GM21367 (cell line): ENCODE results near the gene DSG3.

Experiments
- ATAC-seq: cut with Tn5 transposase; IDR thresholded peaks from one replicate; pipeline ENCODE4 v1.9.1; 2021; ENCODE audit not compliant: unreplicated experiment

DSG3 gene, protein sequence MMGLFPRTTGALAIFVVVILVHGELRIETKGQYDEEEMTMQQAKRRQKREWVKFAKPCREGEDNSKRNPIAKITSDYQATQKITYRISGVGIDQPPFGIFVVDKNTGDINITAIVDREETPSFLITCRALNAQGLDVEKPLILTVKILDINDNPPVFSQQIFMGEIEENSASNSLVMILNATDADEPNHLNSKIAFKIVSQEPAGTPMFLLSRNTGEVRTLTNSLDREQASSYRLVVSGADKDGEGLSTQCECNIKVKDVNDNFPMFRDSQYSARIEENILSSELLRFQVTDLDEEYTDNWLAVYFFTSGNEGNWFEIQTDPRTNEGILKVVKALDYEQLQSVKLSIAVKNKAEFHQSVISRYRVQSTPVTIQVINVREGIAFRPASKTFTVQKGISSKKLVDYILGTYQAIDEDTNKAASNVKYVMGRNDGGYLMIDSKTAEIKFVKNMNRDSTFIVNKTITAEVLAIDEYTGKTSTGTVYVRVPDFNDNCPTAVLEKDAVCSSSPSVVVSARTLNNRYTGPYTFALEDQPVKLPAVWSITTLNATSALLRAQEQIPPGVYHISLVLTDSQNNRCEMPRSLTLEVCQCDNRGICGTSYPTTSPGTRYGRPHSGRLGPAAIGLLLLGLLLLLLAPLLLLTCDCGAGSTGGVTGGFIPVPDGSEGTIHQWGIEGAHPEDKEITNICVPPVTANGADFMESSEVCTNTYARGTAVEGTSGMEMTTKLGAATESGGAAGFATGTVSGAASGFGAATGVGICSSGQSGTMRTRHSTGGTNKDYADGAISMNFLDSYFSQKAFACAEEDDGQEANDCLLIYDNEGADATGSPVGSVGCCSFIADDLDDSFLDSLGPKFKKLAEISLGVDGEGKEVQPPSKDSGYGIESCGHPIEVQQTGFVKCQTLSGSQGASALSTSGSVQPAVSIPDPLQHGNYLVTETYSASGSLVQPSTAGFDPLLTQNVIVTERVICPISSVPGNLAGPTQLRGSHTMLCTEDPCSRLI

DNA sequence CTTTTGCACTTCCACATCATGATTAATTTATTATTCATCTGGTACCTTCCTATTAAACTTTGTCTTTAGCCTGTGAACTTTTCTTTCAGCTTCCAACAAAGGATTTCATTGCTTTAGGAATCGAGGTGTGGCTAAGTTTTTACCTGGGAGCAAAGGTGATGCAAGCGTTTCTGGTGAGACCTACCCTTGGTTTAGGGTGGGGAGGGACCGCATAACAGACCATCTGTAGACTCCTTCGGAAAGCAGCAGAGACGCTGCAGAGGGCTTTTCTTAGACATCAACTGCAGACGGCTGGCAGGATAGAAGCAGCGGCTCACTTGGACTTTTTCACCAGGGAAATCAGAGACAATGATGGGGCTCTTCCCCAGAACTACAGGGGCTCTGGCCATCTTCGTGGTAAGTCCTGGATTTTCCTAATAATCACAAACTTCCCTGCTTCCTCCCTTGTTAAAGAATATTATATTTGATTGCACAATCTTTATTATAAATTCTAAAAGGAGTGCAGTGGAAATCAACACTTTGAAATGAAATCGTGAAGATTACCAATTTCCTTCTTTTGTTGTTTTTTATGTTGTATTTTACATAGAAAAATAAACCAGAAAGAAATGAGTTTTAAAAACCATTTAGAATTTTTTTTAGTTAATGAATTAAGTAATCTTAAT, at the start of gene DSG3:
Gene DSG3, plus strand, starts transcription at position 212 of the 662 bp plus-strand sequence. Its CDS starts 137 bp downstream, at position 349.
- ATAC-seq, result no peak

DNA sequence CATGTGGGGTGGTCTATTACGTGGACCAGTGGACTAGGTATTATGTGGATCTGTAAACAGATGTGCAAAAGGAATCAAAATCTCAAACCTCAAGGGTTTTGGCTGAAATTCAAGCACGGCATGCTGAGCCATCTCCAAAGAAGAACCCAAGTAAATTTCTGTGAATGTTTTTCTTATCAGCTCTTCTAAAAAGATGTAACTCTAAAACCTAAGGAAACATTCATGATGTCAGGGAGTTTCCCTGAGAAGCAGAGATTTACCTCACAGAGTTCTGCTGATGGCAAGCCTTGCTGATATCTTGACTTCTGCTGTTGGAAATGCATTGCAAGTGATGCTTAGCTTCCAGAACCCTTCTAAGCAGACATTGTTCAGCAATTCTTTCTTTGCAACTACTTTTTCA, 49.4 kb upstream of the DSG3 start:
- no peak for ATAC-seq

DNA sequence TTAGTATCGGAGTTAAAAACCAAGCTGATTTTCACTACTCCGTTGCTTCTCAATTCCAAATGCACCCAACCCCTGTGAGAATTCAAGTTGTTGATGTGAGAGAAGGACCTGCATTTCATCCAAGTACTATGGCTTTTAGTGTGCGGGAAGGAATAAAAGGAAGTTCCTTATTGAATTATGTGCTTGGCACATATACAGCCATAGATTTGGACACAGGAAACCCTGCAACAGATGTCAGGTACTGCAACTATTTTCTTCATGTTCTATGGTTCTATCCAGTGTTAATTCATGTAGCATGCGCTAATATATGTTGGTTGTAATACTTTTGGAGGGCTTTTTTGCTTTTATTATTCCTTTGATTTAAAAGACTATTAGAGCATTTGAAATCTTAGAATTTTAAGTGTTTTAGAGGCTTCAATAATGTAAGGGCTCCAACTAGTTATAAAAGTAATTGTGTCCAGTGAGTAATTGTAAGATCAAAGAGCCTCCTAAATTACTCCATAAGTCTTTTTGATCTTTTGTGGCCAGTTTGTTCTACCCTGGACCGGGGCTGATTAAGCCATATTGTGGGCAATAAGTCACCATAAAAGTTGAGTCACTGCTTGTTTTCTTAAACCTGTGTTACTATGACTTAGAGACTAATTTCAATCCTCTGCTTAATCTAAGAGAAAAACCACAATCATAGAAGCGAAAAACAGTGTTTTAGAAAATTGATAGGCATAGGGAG, 48.1 kb upstream of the DSG3 start:
- no peak for ATAC-seq

DNA sequence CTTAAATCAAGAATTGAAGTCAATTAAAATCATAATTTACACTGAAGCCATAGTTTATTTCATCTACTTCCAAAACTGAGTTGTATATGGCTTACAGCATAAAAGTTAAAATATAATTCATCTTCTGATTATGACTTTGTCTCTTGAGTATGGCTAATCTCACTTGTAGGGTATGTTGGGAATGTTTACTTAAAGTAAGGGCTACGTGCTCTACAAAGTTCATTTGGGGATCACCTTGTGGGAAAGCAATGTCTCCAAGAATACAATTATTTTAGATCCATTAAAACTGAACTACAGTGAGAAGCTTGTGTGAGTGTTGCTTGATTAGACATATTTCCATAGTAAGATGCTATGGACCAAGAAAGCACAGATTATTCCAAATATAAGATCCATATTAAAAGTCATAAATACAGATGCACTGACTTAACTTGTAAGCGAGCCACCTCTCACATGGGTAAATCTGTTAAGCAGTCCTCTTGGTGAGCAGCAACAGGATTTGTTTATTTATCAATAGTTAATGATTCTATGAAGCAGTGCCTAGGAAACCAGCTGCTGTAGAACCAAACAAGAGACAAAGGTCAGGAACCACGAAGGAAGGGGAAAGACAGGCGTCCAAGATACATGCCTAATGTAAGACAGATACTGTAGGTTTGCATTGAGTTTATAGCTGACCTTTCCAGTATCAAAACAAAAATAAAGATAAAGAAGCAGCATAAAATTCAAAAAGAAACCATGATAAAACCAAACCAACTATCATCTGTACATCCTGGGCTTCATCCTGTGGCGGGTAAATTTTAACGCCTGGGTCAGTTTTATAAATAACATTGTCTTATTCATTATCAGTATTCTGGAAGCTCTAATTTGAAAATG, 46.1 kb upstream of the DSG3 start:
- no peak for ATAC-seq

DNA sequence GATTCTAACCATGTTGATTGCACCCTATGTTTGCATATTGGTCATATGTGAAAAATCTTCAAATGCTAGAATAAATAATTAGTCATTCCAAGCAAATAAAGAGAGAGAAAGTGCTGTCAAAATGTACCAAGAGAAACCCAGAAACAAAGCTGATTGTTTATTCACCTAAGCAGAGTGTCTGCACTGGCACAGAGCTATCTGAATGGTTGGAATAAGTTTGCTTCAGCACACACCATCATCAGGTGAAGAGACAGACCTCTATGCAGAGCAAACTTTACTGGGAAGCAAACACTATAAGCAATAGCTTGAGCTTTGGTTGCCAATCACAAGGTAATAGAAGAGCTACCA, 45.5 kb upstream of the DSG3 start:
- ATAC-seq, result no peak

DNA sequence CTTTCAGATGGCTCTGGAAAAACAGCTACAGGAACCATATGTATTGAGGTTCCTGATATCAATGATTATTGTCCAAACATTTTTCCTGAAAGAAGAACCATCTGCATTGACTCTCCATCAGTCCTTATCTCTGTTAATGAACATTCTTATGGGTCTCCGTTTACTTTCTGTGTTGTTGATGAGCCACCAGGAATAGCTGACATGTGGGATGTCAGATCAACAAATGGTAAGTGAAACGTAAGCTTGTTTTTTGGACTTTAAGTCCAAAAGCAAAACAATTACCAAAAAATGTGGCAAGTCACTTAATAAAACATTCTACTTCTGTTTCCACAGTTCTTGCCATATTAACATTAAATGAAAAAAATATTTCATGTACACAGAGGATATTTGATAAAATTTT, 44.1 kb upstream of the DSG3 start:
- no peak for ATAC-seq

DNA sequence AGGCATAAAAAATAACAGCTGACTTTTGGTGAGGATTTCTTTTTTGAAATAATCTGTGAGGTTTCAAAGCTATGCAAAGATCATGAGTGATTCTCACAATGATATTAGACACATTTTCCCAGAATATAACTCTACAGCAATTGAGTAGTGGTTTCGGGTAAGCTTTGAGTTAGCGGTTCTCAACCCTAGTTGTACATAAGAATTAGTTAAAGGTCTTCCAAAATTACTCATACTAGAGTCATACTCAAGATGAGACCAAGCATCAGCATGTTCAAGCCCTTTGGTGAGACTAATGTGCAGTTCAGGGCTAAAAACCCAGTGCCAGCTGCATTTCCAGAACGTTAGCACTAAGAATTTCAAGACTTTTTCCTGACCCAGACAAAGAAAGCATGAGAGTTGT, 39.9 kb upstream of the DSG3 start:
- ATAC-seq, result no peak

DNA sequence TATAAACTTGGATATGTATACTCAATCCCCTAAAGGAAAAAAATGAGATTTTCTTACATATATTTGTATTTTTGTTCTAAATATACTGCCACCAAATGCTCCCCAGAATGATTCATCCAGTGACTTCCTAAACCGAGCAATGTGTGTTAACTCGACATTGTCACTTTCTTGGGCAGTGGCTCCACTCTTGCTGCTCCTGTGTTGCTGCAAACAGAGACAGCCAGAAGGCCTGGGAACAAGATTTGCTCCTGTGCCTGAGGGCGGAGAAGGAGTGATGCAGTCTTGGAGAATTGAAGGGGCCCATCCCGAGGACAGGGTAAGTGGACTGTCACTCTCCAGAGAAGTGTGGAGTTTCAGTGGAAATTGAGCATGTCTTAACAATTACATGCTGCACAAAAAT, 38.3 kb upstream of the DSG3 start:
- ATAC-seq, result no peak

DNA sequence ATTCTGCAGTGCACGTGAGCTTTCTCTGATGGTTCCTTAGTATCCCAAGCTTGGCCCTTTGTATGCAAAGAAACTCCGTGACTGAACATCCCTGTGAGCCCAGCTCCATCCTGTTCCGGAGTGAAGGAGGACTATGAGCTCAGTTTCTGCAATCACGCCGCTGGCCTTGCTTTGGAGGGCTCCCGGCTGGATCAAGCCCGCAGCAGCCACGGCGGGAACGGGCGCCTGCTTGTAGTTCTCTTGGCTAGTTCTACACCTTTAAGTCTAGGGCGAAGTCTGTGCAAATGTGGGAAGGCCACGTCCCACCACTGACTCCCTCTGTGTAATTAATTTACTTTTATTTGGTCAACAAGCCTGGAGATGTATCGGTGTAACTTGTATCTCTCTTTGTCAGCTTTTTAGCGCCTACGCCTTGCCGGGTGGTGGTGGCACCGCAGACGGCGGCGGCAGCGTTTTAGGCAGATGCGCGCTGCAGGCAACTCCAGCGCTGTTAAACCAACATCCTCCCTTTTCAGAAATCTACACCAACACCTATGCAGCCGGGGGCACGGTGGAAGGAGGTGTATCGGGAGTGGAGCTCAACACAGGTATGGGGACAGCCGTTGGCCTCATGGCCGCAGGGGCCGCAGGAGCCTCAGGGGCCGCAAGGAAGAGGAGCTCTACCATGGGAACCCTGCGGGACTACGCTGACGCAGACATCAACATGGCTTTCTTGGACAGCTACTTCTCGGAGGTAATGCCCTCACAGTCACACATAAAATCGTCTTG, 36.6 kb upstream of the DSG3 start:
- ATAC-seq, result no peak

DNA sequence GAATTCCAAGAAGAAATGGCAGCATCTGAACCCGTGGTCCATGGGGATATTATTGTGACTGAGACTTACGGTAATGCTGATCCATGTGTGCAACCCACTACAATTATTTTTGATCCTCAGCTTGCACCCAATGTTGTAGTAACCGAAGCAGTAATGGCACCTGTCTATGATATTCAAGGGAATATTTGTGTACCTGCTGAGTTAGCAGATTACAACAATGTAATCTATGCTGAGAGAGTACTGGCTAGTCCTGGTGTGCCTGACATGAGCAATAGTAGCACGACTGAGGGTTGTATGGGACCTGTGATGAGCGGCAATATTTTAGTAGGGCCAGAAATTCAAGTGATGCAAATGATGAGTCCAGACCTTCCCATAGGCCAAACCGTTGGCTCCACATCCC, 34.4 kb upstream of the DSG3 start:
- no peak for ATAC-seq

DNA sequence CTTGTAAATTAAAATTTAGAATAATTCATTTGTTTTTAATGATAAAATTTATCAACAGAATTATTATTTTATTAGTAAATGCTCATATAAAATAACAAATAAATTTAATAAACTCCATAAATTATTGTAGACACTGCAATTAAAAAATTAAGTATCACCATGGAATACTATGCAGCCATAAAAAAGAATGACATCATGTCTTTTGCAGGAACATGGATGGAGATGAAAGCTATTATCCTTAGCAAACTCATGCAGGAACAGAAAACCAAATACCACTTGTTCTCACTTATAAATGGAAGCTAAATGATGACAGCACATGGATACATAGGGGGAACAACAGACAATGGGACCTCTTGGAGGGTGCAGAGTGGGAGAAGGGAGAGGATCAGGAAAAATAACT, 29.7 kb upstream of the DSG3 start:
- ATAC-seq, result no peak

DNA sequence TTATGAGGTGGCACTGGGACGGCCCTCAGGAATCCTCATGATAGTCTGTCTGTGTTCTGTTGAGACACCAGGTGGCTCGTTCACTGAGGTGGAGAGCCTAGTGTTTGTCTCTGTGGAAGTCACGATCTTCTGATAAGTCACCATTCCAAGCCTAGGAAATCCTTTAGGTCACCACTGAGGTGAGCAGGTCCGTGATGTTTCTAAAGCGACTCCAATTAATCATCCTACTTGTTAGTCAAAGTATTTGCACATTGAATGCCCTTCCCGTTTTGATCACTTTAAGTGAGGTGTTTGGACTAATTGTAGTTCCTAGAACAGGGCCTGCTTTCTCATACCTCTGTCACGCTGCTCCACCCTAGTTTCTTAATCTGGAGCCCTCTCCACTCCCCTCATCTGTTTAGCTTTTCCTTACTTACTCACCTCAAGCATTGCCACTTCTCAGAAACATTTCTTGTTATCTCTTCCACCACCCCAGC, 28.0 kb upstream of the DSG3 start:
- no peak for ATAC-seq

DNA sequence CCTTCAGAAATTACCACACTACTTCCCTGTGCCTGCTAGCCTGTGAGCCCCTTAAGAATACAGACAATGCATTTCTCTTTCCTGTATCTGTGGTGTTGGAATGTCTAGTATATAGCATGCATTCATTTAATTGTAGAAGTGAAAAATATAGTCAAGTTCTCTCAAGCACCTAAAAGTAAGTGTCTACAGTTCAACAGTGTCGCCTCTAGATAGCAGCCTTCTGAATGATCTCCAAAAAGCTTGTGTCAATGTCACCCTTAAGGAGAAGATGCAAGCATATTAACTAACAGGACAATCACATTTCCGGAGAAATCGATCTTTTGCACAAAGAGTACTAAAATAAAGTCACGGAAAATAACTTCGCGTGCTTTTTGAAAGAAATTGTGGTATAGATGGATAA, 27.5 kb upstream of the DSG3 start:
- ATAC-seq, result no peak

DNA sequence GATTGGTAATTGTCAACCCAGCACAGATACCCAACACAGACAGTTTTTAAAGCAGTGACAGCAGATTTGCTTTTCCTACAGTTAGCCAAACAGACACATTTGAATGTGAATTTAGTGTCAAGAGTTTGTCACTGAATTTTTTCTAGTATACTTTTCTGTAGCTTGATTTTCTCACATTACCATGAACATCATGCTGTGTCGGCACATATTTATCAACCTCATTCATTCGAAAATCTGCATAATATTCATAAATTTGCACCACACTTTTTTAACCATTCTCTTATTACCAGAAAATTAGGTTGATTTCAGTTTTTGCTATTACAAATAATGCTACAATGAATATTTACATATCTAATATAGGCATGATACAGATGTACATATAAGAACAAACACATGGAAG, 27.0 kb upstream of the DSG3 start:
- ATAC-seq, result no peak

DNA sequence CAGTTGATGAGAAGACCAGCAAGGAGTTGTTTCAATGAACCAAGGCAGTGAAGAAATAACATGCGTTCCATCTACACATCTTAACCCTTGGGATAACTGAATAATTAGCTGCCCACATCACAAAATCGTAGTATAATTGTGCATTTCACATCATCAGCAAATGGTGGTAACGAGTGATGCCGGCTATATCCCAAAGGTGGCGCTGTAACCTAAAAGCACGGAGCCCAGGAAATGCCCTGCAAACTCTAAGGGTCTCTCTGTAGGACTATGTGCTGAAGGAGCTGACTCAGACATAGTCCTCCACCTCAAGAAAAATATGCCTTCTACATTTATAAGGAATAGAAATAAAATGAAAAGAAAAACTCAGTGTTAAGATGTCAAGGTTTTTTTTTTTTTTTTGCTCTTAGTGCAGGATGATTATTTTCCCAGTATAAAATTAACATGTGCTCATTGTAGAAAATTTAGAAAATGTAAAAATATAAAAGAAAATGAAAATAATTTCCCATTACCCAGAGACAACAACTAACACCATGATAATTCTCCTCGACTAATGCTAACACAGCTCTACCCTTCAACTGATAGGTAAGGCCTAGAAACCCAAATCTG, 23.1 kb upstream of the DSG3 start:
- no peak for ATAC-seq

DNA sequence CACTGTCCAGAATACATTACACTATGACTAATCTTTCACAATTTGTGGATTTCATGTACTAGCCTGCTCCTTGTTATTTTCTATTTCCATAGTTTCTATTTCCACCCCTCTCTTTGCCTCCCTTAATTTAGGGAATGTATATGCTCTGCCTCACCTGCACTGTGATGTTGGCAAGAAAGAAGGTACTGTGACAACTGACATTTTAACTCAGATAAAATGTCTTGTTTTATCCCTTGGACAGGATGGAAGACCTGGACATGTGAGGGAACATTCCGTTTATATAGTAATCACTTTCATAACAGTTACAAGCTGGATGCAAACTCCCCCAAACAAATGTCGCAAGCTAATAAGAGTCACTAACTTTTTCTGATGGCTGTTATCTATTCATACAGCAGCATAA, 21.5 kb upstream of the DSG3 start:
- no peak for ATAC-seq

DNA sequence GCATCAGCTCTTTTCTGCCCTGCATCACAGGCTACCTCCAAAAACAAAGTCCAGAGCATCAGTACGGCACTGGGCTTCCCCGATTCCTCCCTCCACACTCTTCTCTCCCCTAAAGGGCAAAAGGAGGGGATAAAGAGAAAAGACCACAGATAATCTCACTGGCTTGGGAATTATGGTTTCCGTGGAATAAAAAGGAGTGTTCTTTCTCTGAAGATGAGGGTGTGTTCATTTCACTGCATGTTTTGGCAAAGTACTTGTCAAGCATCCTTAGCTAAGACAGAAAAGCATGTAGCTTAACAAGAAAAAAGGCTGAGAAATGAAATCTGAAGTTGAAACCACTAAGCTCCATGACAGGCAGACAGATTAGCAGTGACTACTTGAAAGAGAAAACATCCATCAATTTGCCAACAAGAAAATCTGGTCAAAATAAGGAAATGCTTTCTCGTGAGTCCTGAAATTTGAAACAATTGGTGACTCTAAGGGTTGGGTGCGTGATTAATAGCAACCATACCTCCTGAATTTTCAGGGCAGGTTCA, 20.6 kb upstream of the DSG3 start:
- no peak for ATAC-seq

DNA sequence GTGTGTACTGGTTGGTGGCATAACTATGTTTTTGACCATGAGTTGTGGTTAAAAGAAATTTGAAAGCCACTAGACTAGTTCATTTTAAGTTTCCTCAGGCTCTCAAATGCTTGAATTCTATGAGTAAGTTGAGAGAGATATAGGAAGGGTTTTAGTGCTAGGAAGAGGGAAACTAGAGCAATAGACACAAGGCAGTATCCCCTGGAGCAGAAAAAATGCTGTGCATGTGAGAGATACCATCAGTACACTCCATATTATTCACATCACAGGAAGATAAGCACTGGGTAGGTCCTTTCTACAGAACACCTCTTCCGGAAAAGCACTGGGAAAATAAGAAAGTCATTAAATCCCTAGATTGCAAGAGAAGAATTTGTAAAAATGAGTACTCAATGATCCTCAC, 19.3 kb upstream of the DSG3 start:
- ATAC-seq, result no peak
